ENCODE data around the gene FGF12. TPM values are rescaled to one million over a fixed set of nuclear protein-coding genes. Genes with fewer than 3 reads are reported as not detected.

The FGF12 gene
- polyA plus RNA-seq, 2 of the 4 experiments (the other 2 are of a cell fraction) = 0.63 to 1.1 TPM

- FAIRE-seq = no peak
- ATAC-seq = no peak
- no peaks in the 10 kb centered on the region for H3K9me3 ChIP-seq
- H3K4me3 ChIP-seq = no peak overlapping the region
- ChIA-PET CTCF (no interaction called here), POLR2A (no interaction called here)
- H3K4me1 ChIP-seq = no peaks in the 10 kb centered on the region
- DNase-seq (ENCODE audit: low read depth in 1 of 2, low spot score in 1 of 2) = no peak
- WGBS (ENCODE audit: missing lambda C conversion rate) = 12% methylated on average over 3 of the region's 3 CpGs
- TF ChIP-seq SMC3 (IDR thresholded peaks at IDR 0.05) = no peak
- TF ChIP-seq KDM5A (IDR thresholded peaks at IDR 0.05) = no peak
- no peak for TF ChIP-seq HOXA7 (CRISPR knock-in tag; IDR thresholded peaks at IDR 0.05)
- no peak for TF ChIP-seq RNF2 (IDR thresholded peaks at IDR 0.05; ENCODE audit: borderline replicate concordance, low read depth)
- TF ChIP-seq TP53 (CRISPR knock-in tag; IDR thresholded peaks at IDR 0.05) = no peak
- no peak for TF ChIP-seq MYC (IDR thresholded peaks at IDR 0.05; ENCODE audit: borderline replicate concordance, low read length)
- TF ChIP-seq FOXS1 (CRISPR knock-in tag; IDR thresholded peaks at IDR 0.05) = no peak
- no peak for TF ChIP-seq NPAS2 (CRISPR knock-in tag; IDR thresholded peaks at IDR 0.05; ENCODE audit: borderline replicate concordance)
- TF ChIP-seq ZSCAN20 (CRISPR knock-in tag; IDR thresholded peaks at IDR 0.05) = no peak
- no peak for TF ChIP-seq E2F6 (IDR thresholded peaks at IDR 0.05; ENCODE audit: borderline replicate concordance, low read depth)
- no peak for TF ChIP-seq MAFK (IDR thresholded peaks at IDR 0.05; ENCODE audit: partially characterized antibody)
- no peak for TF ChIP-seq HEYL (CRISPR knock-in tag; IDR thresholded peaks at IDR 0.05)
- no peak for TF ChIP-seq CEBPB (IDR thresholded peaks at IDR 0.05)
- TF ChIP-seq ELK1 (IDR thresholded peaks at IDR 0.05; ENCODE audit: low read depth, low read length) = no peak
- TF ChIP-seq CBX8 (IDR thresholded peaks at IDR 0.05) = no peak
- no peak for TF ChIP-seq RCOR1 (IDR thresholded peaks at IDR 0.05; ENCODE audit: low read depth, low read length)
- no peak for TF ChIP-seq JUNB (IDR thresholded peaks at IDR 0.05)
- TF ChIP-seq NFE2L2 (conservative IDR thresholded peaks at IDR 0.05; ENCODE audit: low read length) = no peak
- TF ChIP-seq CTCF (IDR thresholded peaks at IDR 0.05) = no peak
- H3K4me2 ChIP-seq = no peak overlapping the region
- H3K27ac ChIP-seq = no peak overlapping the region
These were observed 454.2 kb downstream of the FGF12 start for GRCh38 chr3:192273001-192273696.

GRCh38 chr3:192262001-192262400, 465.3 kb downstream of the FGF12 start:
- FAIRE-seq = no peak
- 38% methylated on average over 4 of the region's 4 CpGs for WGBS (ENCODE audit: missing lambda C conversion rate)
- ChIA-PET CTCF (no interaction called here), POLR2A (no interaction called here)
- H3K27ac ChIP-seq = no peak overlapping the region
- DNase-seq (ENCODE audit: low read depth in 1 of 2, low spot score in 1 of 2) = no peak
- H3K4me1 ChIP-seq = no peaks in the 10 kb centered on the region
- H3K4me2 ChIP-seq = no peak overlapping the region
- TF ChIP-seq RAD21 (conservative IDR thresholded peaks at IDR 0.05 in 1 of 2, IDR thresholded peaks at IDR 0.05 in 1 of 2) (no peak), CHD2 (IDR thresholded peaks at IDR 0.05; ENCODE audit: low read length, partially characterized antibody) (no peak)
- H3K4me3 ChIP-seq = no peak overlapping the region
- no peaks in the 10 kb centered on the region for H3K9me3 ChIP-seq
- ATAC-seq = no peak

GRCh38 chr3:192261135-192261534, 466.2 kb downstream of the FGF12 start:
- whole genome bisulfite sequencing (ENCODE audit: missing lambda C conversion rate) = 17% methylated on average over 3 of the region's 3 CpGs
- Histone ChIP-seq H3K4me1 (no peaks in the 10 kb centered on the region), H3K27ac (no peak overlapping the region), H3K4me2 (no peak overlapping the region), H3K4me3 (no peak overlapping the region), H3K9me3 (no peaks in the 10 kb centered on the region)
- ChIA-PET POLR2A (no interaction called here), CTCF (interaction anchor here (0.6 kb wide), 2 partner anchors 139 to 751 kb away, joined by 3 read pairs; no protein-coding TSS in a partner anchor)
- no peak for ATAC-seq
- TF ChIP-seq KDM1A (IDR thresholded peaks at IDR 0.05; ENCODE audit: low read depth) (no peak), BHLHE40 (IDR thresholded peaks at IDR 0.05; ENCODE audit: low read depth, low read length) (no peak), JUNB (IDR thresholded peaks at IDR 0.05) (no peak), ESRRA (IDR thresholded peaks at IDR 0.05; ENCODE audit: borderline replicate concordance, low read length) (no peak)
- DNase-seq (ENCODE audit: low read depth in 1 of 2, low spot score in 1 of 2) = no peak
- no peak for FAIRE-seq

Measured in A549 (cell line).